ENCODE data around the gene CX3CL1.
"Not testable (repeated sequence)": the region's sequence is repeated elsewhere in the genome, so short reads cannot be mapped to it uniquely, and the experiment has no call there.

CX3CL1 gene

GRCh38 chr16:57343221-57343620, 29.1 kb upstream of the CX3CL1 start:
- Histone ChIP-seq H3K27ac (ENCODE audit: low read depth, low read length, severe bottlenecking) (no peak overlapping the region), H3K9me3 (ENCODE audit: control insufficient read depth, low read length) (no peaks in the 10 kb centered on the region), H3K36me3 (ENCODE audit: control insufficient read depth, insufficient read depth, low read length) (no peaks in the 10 kb centered on the region), H3K4me3 (ENCODE audit: extremely low read depth, insufficient read depth, low read length, poor library complexity, severe bottlenecking) (no peak overlapping the region), H3K4me1 (ENCODE audit: control insufficient read depth, insufficient read depth, low read length, poor library complexity, severe bottlenecking) (peaks cover 6% of the 10 kb centered on the region)
- 87 to 93% methylated on average over 7 of the region's 7 CpGs for WGBS, 2 experiments (ENCODE audit: insufficient coverage in 2 of 2)

GRCh38 chr16:57344094-57344493, 28.2 kb upstream of the CX3CL1 start:
- H3K4me1 ChIP-seq (ENCODE audit: control insufficient read depth, insufficient read depth, low read length, poor library complexity, severe bottlenecking); H3K9me3 ChIP-seq (ENCODE audit: control insufficient read depth, low read length); H3K36me3 ChIP-seq (ENCODE audit: control insufficient read depth, insufficient read depth, low read length); H3K4me3 ChIP-seq (ENCODE audit: extremely low read depth, insufficient read depth, low read length, poor library complexity, severe bottlenecking); H3K27ac ChIP-seq (ENCODE audit: low read depth, low read length, severe bottlenecking): not testable (repeated sequence)
- 87 to 95% methylated on average over 3 to 4 of the region's 5 CpGs for WGBS, 2 experiments (ENCODE audit: insufficient coverage in 2 of 2)

- 86% methylated on average over 2 of the region's 2 CpGs; no CpG with 5 or more reads in 1 of the 2 experiments for WGBS, 2 experiments (ENCODE audit: insufficient coverage in 2 of 2)
- Histone ChIP-seq H3K27ac (ENCODE audit: low read depth, low read length, severe bottlenecking) (no peak overlapping the region), H3K36me3 (ENCODE audit: control insufficient read depth, insufficient read depth, low read length) (no peaks in the 10 kb centered on the region), H3K9me3 (ENCODE audit: control insufficient read depth, low read length) (no peaks in the 10 kb centered on the region), H3K4me1 (ENCODE audit: control insufficient read depth, insufficient read depth, low read length, poor library complexity, severe bottlenecking) (peaks cover 6% of the 10 kb centered on the region), H3K4me3 (ENCODE audit: extremely low read depth, insufficient read depth, low read length, poor library complexity, severe bottlenecking) (no peak overlapping the region)
Measured at GRCh38 chr16:57345021-57345420, 27.3 kb upstream of the CX3CL1 start.

- Histone ChIP-seq H3K4me3 (ENCODE audit: extremely low read depth, insufficient read depth, low read length, poor library complexity, severe bottlenecking) (no peak overlapping the region), H3K36me3 (ENCODE audit: control insufficient read depth, insufficient read depth, low read length) (no peaks in the 10 kb centered on the region), H3K4me1 (ENCODE audit: control insufficient read depth, insufficient read depth, low read length, poor library complexity, severe bottlenecking) (peaks cover 6% of the 10 kb centered on the region), H3K27ac (ENCODE audit: low read depth, low read length, severe bottlenecking) (no peak overlapping the region), H3K9me3 (ENCODE audit: control insufficient read depth, low read length) (no peaks in the 10 kb centered on the region)
- 80 to 100% methylated on average over 1 of the region's 3 CpGs for WGBS, 2 experiments (ENCODE audit: insufficient coverage in 2 of 2)
Measured at GRCh38 chr16:57345666-57346204, 26.6 kb upstream of the CX3CL1 start.

GRCh38 chr16:57347858-57348257, 24.4 kb upstream of the CX3CL1 start:
- no peaks in the 10 kb centered on the region for H3K36me3 ChIP-seq (ENCODE audit: control insufficient read depth, insufficient read depth, low read length)
- 75 to 88% methylated on average over 4 of the region's 6 CpGs for WGBS, 2 experiments (ENCODE audit: insufficient coverage in 2 of 2)
- H3K9me3 ChIP-seq (ENCODE audit: control insufficient read depth, low read length) = no peaks in the 10 kb centered on the region

GRCh38 chr16:57348327-57348726, 24.0 kb upstream of the CX3CL1 start:
- Histone ChIP-seq H3K4me1 (ENCODE audit: control insufficient read depth, insufficient read depth, low read length, poor library complexity, severe bottlenecking) (no peaks in the 10 kb centered on the region), H3K4me3 (ENCODE audit: extremely low read depth, insufficient read depth, low read length, poor library complexity, severe bottlenecking) (no peak overlapping the region), H3K27ac (ENCODE audit: low read depth, low read length, severe bottlenecking) (no peak overlapping the region), H3K36me3 (ENCODE audit: control insufficient read depth, insufficient read depth, low read length) (no peaks in the 10 kb centered on the region), H3K9me3 (ENCODE audit: control insufficient read depth, low read length) (no peaks in the 10 kb centered on the region)
- WGBS, 2 experiments (ENCODE audit: insufficient coverage in 2 of 2) = 100% methylated on average over 2 of the region's 2 CpGs

More at GRCh38 chr16:57347858-57348257, 24.4 kb upstream of the CX3CL1 start:
- H3K27ac ChIP-seq (ENCODE audit: low read depth, low read length, severe bottlenecking) = no peak overlapping the region
- H3K4me3 ChIP-seq (ENCODE audit: extremely low read depth, insufficient read depth, low read length, poor library complexity, severe bottlenecking) = no peak overlapping the region
- no peaks in the 10 kb centered on the region for H3K4me1 ChIP-seq (ENCODE audit: control insufficient read depth, insufficient read depth, low read length, poor library complexity, severe bottlenecking)

- Histone ChIP-seq H3K27ac (ENCODE audit: low read depth, low read length, severe bottlenecking) (no peak overlapping the region), H3K4me3 (ENCODE audit: extremely low read depth, insufficient read depth, low read length, poor library complexity, severe bottlenecking) (no peak overlapping the region), H3K4me1 (ENCODE audit: control insufficient read depth, insufficient read depth, low read length, poor library complexity, severe bottlenecking) (no peaks in the 10 kb centered on the region), H3K36me3 (ENCODE audit: control insufficient read depth, insufficient read depth, low read length) (no peaks in the 10 kb centered on the region), H3K9me3 (ENCODE audit: control insufficient read depth, low read length) (no peaks in the 10 kb centered on the region)
- 76 to 84% methylated on average over 10 to 11 of the region's 14 CpGs for WGBS, 2 experiments (ENCODE audit: insufficient coverage in 2 of 2)
Measured at GRCh38 chr16:57349212-57350031, 22.9 kb upstream of the CX3CL1 start.

GRCh38 chr16:57352636-57353047, 19.6 kb upstream of the CX3CL1 start:
- H3K4me3 ChIP-seq (ENCODE audit: extremely low read depth, insufficient read depth, low read length, poor library complexity, severe bottlenecking) = no peak overlapping the region
- H3K36me3 ChIP-seq (ENCODE audit: control insufficient read depth, insufficient read depth, low read length) = no peaks in the 10 kb centered on the region
- no peaks in the 10 kb centered on the region for H3K9me3 ChIP-seq (ENCODE audit: control insufficient read depth, low read length)
- no peak overlapping the region for H3K27ac ChIP-seq (ENCODE audit: low read depth, low read length, severe bottlenecking)
- 67 to 73% methylated on average over 2 to 4 of the region's 6 CpGs for WGBS, 2 experiments (ENCODE audit: insufficient coverage in 2 of 2)
- no peaks in the 10 kb centered on the region for H3K4me1 ChIP-seq (ENCODE audit: control insufficient read depth, insufficient read depth, low read length, poor library complexity, severe bottlenecking)

- WGBS, 2 experiments (ENCODE audit: insufficient coverage in 2 of 2) = 82 to 93% methylated on average over 4 to 5 of the region's 7 CpGs
- H3K4me1 ChIP-seq (ENCODE audit: control insufficient read depth, insufficient read depth, low read length, poor library complexity, severe bottlenecking) = no peaks in the 10 kb centered on the region
- H3K27ac ChIP-seq (ENCODE audit: low read depth, low read length, severe bottlenecking) = no peak overlapping the region
- H3K36me3 ChIP-seq (ENCODE audit: control insufficient read depth, insufficient read depth, low read length) = no peaks in the 10 kb centered on the region
- H3K9me3 ChIP-seq (ENCODE audit: control insufficient read depth, low read length) = no peaks in the 10 kb centered on the region
- H3K4me3 ChIP-seq (ENCODE audit: extremely low read depth, insufficient read depth, low read length, poor library complexity, severe bottlenecking) = no peak overlapping the region
Measured at GRCh38 chr16:57354311-57354710, 18.0 kb upstream of the CX3CL1 start.

- no peaks in the 10 kb centered on the region for H3K9me3 ChIP-seq (ENCODE audit: control insufficient read depth, low read length)
- no peaks in the 10 kb centered on the region for H3K36me3 ChIP-seq (ENCODE audit: control insufficient read depth, insufficient read depth, low read length)
- H3K4me3 ChIP-seq (ENCODE audit: extremely low read depth, insufficient read depth, low read length, poor library complexity, severe bottlenecking) = no peak overlapping the region
- 70 to 91% methylated on average over 5 of the region's 5 CpGs for WGBS, 2 experiments (ENCODE audit: insufficient coverage in 2 of 2)
- no peaks in the 10 kb centered on the region for H3K4me1 ChIP-seq (ENCODE audit: control insufficient read depth, insufficient read depth, low read length, poor library complexity, severe bottlenecking)
- no peak overlapping the region for H3K27ac ChIP-seq (ENCODE audit: low read depth, low read length, severe bottlenecking)
Measured at GRCh38 chr16:57355898-57356414, 16.3 kb upstream of the CX3CL1 start.

- no peaks in the 10 kb centered on the region for H3K4me1 ChIP-seq (ENCODE audit: control insufficient read depth, insufficient read depth, low read length, poor library complexity, severe bottlenecking)
- no peak overlapping the region for H3K27ac ChIP-seq (ENCODE audit: low read depth, low read length, severe bottlenecking)
- 40 to 100% methylated on average over 1 of the region's 4 CpGs for WGBS, 2 experiments (ENCODE audit: insufficient coverage in 2 of 2)
- H3K36me3 ChIP-seq (ENCODE audit: control insufficient read depth, insufficient read depth, low read length) = no peaks in the 10 kb centered on the region
- no peaks in the 10 kb centered on the region for H3K9me3 ChIP-seq (ENCODE audit: control insufficient read depth, low read length)
- no peak overlapping the region for H3K4me3 ChIP-seq (ENCODE audit: extremely low read depth, insufficient read depth, low read length, poor library complexity, severe bottlenecking)
Measured at GRCh38 chr16:57356547-57356946, 15.7 kb upstream of the CX3CL1 start.
